ENCODE results near the gene CYB561D2.

CYB561D2 gene

DNA sequence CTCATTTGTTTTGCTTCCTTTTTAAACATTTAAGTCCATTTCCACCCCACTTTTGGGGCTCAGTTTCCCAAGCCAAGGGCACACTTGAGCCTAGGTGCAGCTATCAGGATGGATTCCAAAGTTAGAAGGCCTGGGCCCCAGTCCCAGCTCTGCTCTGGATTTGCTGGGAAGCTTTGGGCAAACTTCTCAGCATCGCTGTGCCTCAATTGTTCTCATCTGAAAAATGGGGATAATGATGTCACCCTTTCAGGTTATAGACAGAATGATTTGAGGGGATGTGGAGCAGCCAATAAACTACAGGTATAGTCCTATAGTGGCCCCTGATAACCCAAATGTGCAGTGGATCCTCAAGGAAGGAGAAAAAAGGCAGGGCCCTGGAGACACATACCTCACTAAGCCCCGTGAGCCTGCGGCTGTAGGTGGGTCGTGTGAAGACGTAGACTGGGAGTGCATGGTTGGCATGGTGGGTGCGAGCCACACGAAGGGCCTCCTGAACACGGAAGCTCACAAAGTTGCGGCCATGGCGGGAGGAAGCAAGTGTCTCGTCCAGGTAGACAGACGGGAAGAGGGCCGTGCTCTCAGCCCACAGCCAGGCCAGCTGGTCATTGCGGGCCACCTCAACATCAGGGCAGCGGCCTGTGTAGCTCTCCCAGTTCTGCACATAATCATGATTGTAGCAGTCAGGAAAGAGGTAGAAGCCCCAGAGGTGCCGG, 31.3 kb upstream of the CYB561D2 start:
- peaks cover 38% of the 10 kb centered on the region for H3K36me3 ChIP-seq (ENCODE audit: insufficient read depth, low read length)
- H3K27me3 ChIP-seq (ENCODE audit: insufficient read depth, low read length) = no peaks in the 10 kb centered on the region
- no peak overlapping the region for H2AFZ ChIP-seq (ENCODE audit: low read depth, low read length)
- peaks cover 2% of the 10 kb centered on the region for H3K9me3 ChIP-seq (ENCODE audit: low read length)
- H3K4me1 ChIP-seq (ENCODE audit: insufficient read depth, low read length) = peaks cover 26% of the 10 kb centered on the region
- no peak overlapping the region for H3K4me3 ChIP-seq (ENCODE audit: low read length)

DNA sequence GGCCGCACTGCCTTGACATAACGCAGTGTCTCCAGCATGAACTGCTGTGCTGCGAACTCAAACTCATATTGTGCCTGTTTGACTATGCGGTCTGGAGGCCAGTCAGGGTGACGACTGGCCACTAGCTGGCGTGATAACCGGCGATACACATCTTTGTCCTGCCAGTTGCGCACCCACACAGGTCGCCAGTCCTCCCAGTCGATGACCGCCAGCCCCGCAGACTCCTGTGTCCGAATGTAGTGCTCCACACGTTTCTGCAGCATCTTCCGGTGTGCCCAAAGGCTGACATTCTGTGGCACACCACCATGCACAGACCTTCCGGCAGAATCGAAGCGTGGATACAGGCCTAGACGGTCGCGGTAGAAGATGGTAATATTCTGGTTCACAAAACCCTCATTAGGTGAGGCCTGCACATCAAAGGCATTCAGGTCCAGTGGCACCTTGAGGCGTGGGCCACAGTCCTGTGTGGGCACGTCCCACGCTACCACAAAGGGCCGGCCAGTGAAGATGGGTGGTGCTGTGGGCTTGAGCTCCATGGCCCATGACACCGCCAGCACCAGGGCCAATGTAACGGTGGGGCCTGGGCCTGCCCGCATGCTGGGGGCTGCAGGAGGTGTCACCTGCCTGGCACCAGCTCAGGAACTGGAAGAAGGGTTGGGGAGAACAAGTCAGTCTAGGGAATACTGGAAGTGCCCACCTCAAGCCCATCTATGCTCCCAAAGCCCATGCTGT, 30.6 kb upstream of the CYB561D2 start:
- Histone ChIP-seq H3K4me1 (ENCODE audit: insufficient read depth, low read length) (peaks cover 30% of the 10 kb centered on the region), H3K27me3 (ENCODE audit: insufficient read depth, low read length) (no peaks in the 10 kb centered on the region), H3K4me3 (ENCODE audit: low read length) (peak overlapping the region; percentile 74), H2AFZ (ENCODE audit: low read depth, low read length) (no peak overlapping the region), H3K9me3 (ENCODE audit: low read length) (peaks cover 2% of the 10 kb centered on the region), H3K36me3 (ENCODE audit: insufficient read depth, low read length) (peaks cover 37% of the 10 kb centered on the region)

DNA sequence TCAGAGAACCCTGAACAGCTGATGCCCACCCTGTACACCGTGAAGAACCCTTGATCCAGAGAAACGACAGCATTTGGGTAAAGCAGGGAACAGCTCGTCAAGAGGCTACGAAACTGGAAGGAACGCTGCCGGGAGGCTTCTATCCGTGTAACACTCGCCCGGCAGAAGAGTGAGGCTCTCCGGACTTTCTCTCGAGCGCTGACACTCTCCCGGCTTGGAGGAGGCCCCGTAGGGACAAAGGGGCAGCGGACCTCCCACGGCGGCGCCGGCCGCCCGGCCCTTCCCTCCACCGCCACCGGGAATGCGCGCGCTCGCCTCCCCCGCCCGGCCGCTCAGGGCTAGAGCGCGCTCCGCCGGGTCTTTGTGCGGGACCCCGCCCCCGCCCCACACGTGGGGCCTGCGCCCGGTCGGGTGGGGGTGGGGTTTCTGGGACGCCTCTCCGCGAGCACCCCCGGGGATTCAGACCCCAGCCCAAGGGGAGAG, 29.8 kb upstream of the CYB561D2 start:
- Histone ChIP-seq H3K4me3 (ENCODE audit: low read length) (peak overlapping the region; percentile 74), H3K36me3 (ENCODE audit: insufficient read depth, low read length) (peaks cover 44% of the 10 kb centered on the region), H2AFZ (ENCODE audit: low read depth, low read length) (peak overlapping the region; percentile 36), H3K4me1 (ENCODE audit: insufficient read depth, low read length) (peaks cover 30% of the 10 kb centered on the region), H3K27me3 (ENCODE audit: insufficient read depth, low read length) (no peaks in the 10 kb centered on the region), H3K9me3 (ENCODE audit: low read length) (peaks cover 2% of the 10 kb centered on the region)

DNA sequence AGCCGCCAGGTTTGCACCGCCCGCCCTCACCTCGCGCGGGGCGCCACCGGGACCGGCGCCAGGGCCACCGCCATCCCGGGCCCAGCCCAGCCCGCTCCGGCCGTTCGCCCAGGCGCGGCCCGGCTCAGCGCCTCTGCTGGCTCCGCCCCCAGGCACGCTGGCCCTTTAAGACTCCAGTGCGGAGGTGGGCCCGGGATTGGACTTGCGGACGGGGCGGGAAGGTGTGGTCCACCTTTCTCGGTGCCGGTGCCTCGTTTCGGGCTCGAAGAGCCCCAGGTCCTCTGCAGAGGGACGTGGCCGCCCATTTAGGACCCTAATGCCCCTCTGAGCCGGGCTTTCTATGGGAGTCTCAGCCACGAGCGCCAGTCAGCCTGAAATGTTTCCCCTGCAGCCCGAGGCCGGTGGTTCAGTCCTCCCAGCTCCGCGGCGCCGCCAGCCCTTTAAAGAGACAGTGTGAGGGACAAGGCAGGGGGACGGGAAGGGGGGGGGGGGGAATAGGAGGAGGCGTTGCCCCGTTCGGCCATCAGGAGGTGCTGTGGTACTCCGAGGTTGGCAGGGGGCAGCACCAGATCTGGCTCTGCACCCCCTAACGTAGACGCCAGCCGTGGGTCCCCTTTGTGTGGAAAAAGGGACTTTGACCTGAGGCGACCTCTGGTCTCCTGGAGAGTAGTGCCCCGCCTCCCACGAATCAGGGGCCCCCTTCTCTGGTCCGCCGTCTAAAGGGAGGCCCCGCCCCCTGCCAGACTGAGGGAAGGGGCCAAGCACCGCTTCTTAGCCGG, 29.1 kb upstream of the CYB561D2 start:
- Histone ChIP-seq H2AFZ (ENCODE audit: low read depth, low read length) (peak overlapping the region; percentile 36), H3K4me3 (ENCODE audit: low read length) (peak overlapping the region; percentile 74), H3K27me3 (ENCODE audit: insufficient read depth, low read length) (no peaks in the 10 kb centered on the region), H3K9me3 (ENCODE audit: low read length) (peaks cover under 1% of the 10 kb centered on the region), H3K4me1 (ENCODE audit: insufficient read depth, low read length) (peaks cover 30% of the 10 kb centered on the region), H3K36me3 (ENCODE audit: insufficient read depth, low read length) (peaks cover 45% of the 10 kb centered on the region)

DNA sequence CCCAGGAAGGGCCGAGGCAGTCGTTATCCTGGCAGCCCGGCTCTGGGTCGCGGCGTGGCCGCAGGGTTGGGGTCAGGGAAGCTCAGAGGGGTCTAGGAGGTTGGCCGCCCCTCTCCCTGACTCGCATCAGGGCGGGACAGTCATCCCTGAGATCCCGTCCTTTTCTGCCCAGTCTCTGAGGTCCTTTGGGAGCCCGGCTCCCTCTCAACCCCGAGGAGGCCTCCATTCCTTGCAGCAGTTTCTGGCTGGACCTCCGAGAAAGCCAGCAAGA, 28.6 kb upstream of the CYB561D2 start:
- H2AFZ ChIP-seq (ENCODE audit: low read depth, low read length) = no peak overlapping the region

DNA sequence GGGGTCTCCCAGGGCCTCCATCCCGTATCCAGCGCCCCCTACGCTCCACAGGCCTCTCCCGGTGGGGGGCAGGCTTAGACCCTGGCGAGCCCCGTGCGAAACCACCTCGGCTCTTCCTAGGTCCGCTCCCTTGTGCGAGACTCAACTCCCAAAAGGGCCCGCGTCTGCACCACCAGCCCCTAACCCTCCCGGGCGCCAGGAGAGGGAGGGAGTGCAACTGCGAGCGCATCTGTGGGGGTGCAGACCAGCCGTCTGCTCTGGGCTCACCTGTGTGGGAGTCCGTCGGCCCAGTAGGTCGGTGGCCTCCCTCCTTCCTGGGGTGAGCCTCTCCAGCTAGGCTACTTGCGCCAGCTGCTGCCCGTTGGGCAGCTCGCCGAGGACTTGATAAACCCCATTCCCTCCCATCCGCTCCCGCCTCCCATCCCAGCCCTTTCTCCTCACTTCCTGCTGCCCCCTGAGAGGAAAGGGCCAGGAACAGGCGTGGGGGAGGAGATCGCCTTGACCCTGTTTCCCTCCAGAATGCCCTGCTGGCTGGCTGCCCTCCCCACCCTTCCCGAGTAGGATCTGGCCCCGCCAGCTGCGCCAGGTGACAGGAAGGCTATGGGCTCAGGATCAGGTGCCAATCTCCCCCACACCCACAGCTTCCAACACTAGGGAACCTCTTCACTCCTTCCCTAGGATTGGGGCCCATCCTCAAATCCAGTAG, 28.1 kb upstream of the CYB561D2 start, which contains the start of gene HYAL2:
TSS of gene HYAL2 (minus strand) at position 360 of the 706 bp plus-strand sequence. CDS start 2,256 bp downstream, outside the sequence.
- Histone ChIP-seq H3K9me3 (ENCODE audit: low read length) (no peaks in the 10 kb centered on the region), H2AFZ (ENCODE audit: low read depth, low read length) (peak within 1 kb of the TSS; percentile 36), H3K4me3 (ENCODE audit: low read length) (peak within 1 kb of the TSS; percentile 74), H3K4me1 (ENCODE audit: insufficient read depth, low read length) (peaks cover 40% of the 10 kb centered on the region), H3K36me3 (ENCODE audit: insufficient read depth, low read length) (peaks cover 37% of the 10 kb centered on the region), H3K27me3 (ENCODE audit: insufficient read depth, low read length) (no peaks in the 10 kb centered on the region)

More for the DNA sequence above, 28.6 kb upstream of the CYB561D2 start:
- Histone ChIP-seq H3K4me3 (ENCODE audit: low read length) (no peak overlapping the region), H3K36me3 (ENCODE audit: insufficient read depth, low read length) (peaks cover 41% of the 10 kb centered on the region), H3K4me1 (ENCODE audit: insufficient read depth, low read length) (peaks cover 35% of the 10 kb centered on the region), H3K27me3 (ENCODE audit: insufficient read depth, low read length) (no peaks in the 10 kb centered on the region), H3K9me3 (ENCODE audit: low read length) (no peaks in the 10 kb centered on the region)

DNA sequence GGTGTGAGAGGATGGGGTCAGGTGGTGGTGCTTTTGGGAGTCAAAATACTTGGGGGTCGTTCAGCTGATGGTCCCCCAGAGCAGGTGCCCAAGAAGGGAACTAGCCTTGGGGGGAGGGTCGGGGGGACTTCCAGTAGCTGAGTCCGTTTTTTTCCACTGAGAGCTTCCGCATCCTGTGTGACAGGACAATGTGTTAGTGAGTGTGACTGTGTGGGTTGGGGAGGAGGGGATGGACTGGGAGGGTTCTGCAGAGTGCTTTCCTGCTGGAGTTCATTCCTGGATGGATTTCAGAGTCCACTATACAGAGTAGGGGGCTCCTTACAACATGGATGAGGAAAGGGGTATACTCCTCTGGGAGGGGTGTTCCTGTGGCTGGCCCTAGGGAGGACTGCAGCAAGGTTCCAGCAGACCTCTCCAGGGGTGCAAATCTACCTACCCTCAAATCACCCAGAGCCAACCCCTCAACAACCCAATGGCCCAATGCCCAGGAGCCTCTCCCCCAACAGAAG, 27.5 kb upstream of the CYB561D2 start:
- H2AFZ ChIP-seq (ENCODE audit: low read depth, low read length) = no peak overlapping the region
- peaks cover 33% of the 10 kb centered on the region for H3K36me3 ChIP-seq (ENCODE audit: insufficient read depth, low read length)

DNA sequence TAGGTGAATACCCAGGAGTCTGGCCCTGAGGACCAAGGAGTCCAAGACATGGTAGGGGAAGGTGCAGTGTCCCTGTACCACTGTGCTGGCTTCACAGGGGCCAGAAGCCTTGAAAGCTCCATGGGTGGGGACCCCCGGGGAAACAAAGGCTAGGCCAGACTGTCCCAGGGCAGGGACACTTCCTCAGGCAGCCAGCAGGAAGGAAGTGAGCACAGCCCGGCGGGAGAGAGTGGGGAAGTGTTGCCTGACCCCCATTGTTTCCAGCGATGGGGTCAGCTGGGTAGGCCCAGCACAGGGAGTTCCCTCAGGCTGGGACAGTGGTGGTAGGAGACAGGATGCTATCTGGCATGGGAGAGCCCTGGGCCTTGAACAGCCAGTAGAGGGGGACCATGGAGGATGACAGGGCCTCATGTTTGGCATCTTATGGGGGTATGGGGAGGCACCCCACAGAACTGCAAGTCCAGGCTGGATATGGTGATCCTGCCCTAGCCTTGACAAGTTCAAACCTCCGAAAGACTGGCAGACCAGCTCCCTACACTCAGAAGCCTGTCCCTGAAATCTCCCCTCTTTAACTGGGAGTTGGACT, 27.0 kb upstream of the CYB561D2 start:
- H3K36me3 ChIP-seq (ENCODE audit: insufficient read depth, low read length) = peaks cover 27% of the 10 kb centered on the region
- H3K27me3 ChIP-seq (ENCODE audit: insufficient read depth, low read length) = no peaks in the 10 kb centered on the region
- H3K4me1 ChIP-seq (ENCODE audit: insufficient read depth, low read length) = peaks cover 44% of the 10 kb centered on the region
- no peak overlapping the region for H2AFZ ChIP-seq (ENCODE audit: low read depth, low read length)
- no peaks in the 10 kb centered on the region for H3K9me3 ChIP-seq (ENCODE audit: low read length)
- H3K4me3 ChIP-seq (ENCODE audit: low read length) = no peak overlapping the region

More for the DNA sequence above, 27.5 kb upstream of the CYB561D2 start:
- Histone ChIP-seq H3K27me3 (ENCODE audit: insufficient read depth, low read length) (no peaks in the 10 kb centered on the region), H3K4me1 (ENCODE audit: insufficient read depth, low read length) (peaks cover 41% of the 10 kb centered on the region), H3K9me3 (ENCODE audit: low read length) (no peaks in the 10 kb centered on the region), H3K4me3 (ENCODE audit: low read length) (no peak overlapping the region)

DNA sequence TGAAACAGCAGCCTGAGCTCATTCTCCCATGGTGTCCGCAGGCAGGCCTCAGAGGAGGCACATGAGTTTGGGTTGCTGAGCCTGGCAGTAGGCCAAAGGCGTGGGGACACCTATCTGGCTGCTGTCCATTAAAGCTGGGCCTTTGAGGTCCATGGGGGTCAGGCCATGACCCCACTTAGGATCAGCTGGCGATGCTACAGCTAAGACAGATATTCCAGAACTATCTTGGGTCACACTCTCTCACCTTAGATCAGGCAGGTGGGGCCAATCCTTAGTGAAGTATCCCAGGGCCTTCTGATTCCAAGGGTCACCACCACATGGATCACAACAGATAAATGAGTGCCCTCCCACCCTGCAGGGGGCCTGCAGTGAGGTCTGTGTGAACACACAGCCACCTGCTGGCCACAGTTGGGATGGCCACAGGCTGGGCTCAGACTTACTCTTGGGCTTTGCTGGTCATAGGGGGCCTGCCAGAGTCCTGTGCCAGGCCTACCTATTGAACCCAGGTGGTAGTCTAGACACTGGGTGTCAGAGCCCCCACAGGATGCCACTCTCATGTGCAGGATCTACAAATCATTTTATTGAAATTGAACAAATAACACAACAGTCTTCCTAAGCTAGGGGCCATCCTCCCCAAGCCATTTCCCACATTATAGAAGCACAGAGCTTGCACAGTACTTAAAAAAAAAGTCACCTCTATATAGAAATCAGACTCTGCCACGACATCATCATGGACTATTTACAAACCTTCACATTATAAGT, 26.1 kb upstream of the CYB561D2 start:
- Histone ChIP-seq H3K9me3 (ENCODE audit: low read length) (no peaks in the 10 kb centered on the region), H3K4me1 (ENCODE audit: insufficient read depth, low read length) (peaks cover 41% of the 10 kb centered on the region), H2AFZ (ENCODE audit: low read depth, low read length) (no peak overlapping the region), H3K27me3 (ENCODE audit: insufficient read depth, low read length) (no peaks in the 10 kb centered on the region), H3K36me3 (ENCODE audit: insufficient read depth, low read length) (peaks cover 19% of the 10 kb centered on the region), H3K4me3 (ENCODE audit: low read length) (no peak overlapping the region)

DNA sequence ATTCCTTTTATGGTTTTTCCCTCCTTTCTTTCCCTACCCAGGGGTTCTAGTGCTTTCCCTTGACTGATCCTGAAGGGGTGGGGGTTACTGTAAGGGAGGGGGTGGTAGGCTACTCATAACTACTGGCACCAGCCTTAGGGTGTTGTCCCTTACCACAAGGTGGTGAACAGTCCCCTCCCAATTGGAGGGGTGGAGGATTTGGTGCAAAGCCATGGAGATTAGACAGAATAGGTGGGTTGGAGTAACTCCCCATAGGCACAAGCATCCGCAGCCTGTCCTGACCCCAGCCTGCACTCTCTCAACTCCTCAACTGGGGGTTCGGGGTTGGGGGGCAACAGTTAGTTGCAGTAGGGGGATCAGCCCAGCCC, 25.6 kb upstream of the CYB561D2 start:
- Histone ChIP-seq H3K9me3 (ENCODE audit: low read length) (no peaks in the 10 kb centered on the region), H3K4me1 (ENCODE audit: insufficient read depth, low read length) (peaks cover 35% of the 10 kb centered on the region), H3K27me3 (ENCODE audit: insufficient read depth, low read length) (no peaks in the 10 kb centered on the region), H3K4me3 (ENCODE audit: low read length) (no peak overlapping the region), H3K36me3 (ENCODE audit: insufficient read depth, low read length) (peaks cover 19% of the 10 kb centered on the region), H2AFZ (ENCODE audit: low read depth, low read length) (no peak overlapping the region)

DNA sequence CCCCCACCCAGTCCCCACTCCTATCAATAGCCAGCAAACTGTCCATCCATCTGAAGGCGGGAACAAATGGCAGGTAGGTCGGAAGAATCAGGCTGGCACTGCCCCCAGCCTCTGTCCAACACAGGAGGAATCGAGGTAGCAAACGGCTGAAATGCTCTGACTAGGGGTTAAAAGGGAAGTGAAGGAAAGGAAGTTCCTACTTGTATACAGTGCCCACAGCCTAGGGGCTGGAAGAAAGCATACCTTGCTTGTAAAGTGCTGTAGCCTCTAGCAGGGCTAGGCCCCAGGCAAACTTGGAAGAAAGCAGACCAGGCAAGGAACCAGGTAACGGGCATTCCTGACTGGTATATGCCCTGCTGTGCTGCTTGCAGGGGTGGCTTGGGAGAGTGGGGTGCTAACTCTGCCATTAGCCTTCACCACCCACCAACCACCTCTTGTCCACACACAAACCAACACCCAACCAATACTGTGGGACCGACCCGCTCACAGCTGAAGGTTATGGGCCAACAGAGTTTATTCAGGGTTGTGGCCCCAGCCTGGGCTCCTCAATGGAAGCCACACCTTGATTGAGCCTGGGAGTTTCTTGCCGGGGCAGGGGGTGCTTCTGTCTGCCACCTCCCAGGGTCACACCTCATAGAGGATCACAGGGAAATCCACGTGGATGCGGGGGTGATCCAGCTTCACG, 25.0 kb upstream of the CYB561D2 start:
- H2AFZ ChIP-seq (ENCODE audit: low read depth, low read length) = no peak overlapping the region
- H3K4me3 ChIP-seq (ENCODE audit: low read length) = no peak overlapping the region
- peaks cover 30% of the 10 kb centered on the region for H3K4me1 ChIP-seq (ENCODE audit: insufficient read depth, low read length)
- H3K27me3 ChIP-seq (ENCODE audit: insufficient read depth, low read length) = no peaks in the 10 kb centered on the region
- H3K36me3 ChIP-seq (ENCODE audit: insufficient read depth, low read length) = peaks cover 25% of the 10 kb centered on the region
- no peaks in the 10 kb centered on the region for H3K9me3 ChIP-seq (ENCODE audit: low read length)
